ENCODE measurements around the gene JMJD7.

GRCh38 chr15:41848631-41849030, 20.7 kb downstream of the JMJD7 start:
- TF ChIP-seq CTCF (IDR thresholded peaks at IDR 0.05) (no peak), POLR2A (IDR thresholded peaks at IDR 0.05) (no peak), POLR2AphosphoS5 (IDR thresholded peaks at IDR 0.05) (no peak)
